ENCODE data around the gene PLEKHM1. TPM values are rescaled to one million over a fixed set of nuclear protein-coding genes. Genes with fewer than 3 reads are reported as not detected.

PLEKHM1 gene
- total RNA-seq, 4 donors from 2014 or later, result 60.4 to 124 (median 94.1) TPM

GRCh38 chr17:45435481-45435880 is 55.0 kb downstream of the PLEKHM1 start:
- H3K4me3 ChIP-seq, result no peak overlapping the region
- peaks cover 51% of the 10 kb centered on the region for H3K4me1 ChIP-seq
- no peak for DNase-seq (ENCODE audit: low spot score in 2 of 2)
- TF ChIP-seq EP300 (IDR thresholded peaks at IDR 0.05) (no peak), POLR2AphosphoS5 (IDR thresholded peaks at IDR 0.05) (no peak), CTCF (IDR thresholded peaks at IDR 0.05) (no peak), POLR2A (IDR thresholded peaks at IDR 0.05) (no peak)
- WGBS, result 74% methylated on average over 5 of the region's 5 CpGs
- no peaks in the 10 kb centered on the region for H3K27me3 ChIP-seq
- no peak overlapping the region for H3K27ac ChIP-seq
- H3K9me3 ChIP-seq, result no peaks in the 10 kb centered on the region
- peaks cover 40% of the 10 kb centered on the region for H3K36me3 ChIP-seq

GRCh38 chr17:45433159-45433535 is 57.4 kb downstream of the PLEKHM1 start:
- DNase-seq (ENCODE audit: low spot score in 2 of 2), result no peak
- Histone ChIP-seq H3K4me1 (peaks cover 57% of the 10 kb centered on the region), H3K27ac (peak overlapping the region; percentile 93), H3K36me3 (peaks cover 28% of the 10 kb centered on the region), H3K4me3 (peak overlapping the region; percentile 66), H3K27me3 (peaks cover 5% of the 10 kb centered on the region), H3K9me3 (no peaks in the 10 kb centered on the region)
- no peak for TF ChIP-seq POLR2AphosphoS5 (IDR thresholded peaks at IDR 0.05)
- TF ChIP-seq POLR2A (IDR thresholded peaks at IDR 0.05), result no peak
- no peak for TF ChIP-seq CTCF (IDR thresholded peaks at IDR 0.05)
- TF ChIP-seq EP300 (IDR thresholded peaks at IDR 0.05), result no peak
- WGBS, result 69% methylated on average over 2 of the region's 4 CpGs

- peaks cover 5% of the 10 kb centered on the region for H3K27me3 ChIP-seq
- TF ChIP-seq POLR2A (IDR thresholded peaks at IDR 0.05) (no peak), CTCF (IDR thresholded peaks at IDR 0.05) (no peak), POLR2AphosphoS5 (IDR thresholded peaks at IDR 0.05) (no peak), EP300 (IDR thresholded peaks at IDR 0.05) (no peak)
- peak in 1 of 2 donors; percentile 84 for DNase-seq (ENCODE audit: low spot score in 2 of 2)
- peaks cover 22% of the 10 kb centered on the region for H3K36me3 ChIP-seq
- no peaks in the 10 kb centered on the region for H3K9me3 ChIP-seq
- peak within 1 kb of the TSS; percentile 93 for H3K27ac ChIP-seq
- WGBS, result no CpG with 5 or more reads among the region's 66 CpGs
- H3K4me1 ChIP-seq, result peaks cover 63% of the 10 kb centered on the region
- H3K4me3 ChIP-seq, result peak within 1 kb of the TSS; percentile 66
Observed at GRCh38 chr17:45432405-45433158, 57.9 kb downstream of the PLEKHM1 start, which contains the start of gene ARHGAP27. TSS of gene ARHGAP27 (minus strand) at chr17:45432870. CDS start at chr17:45430279, 2,591 bp downstream.

- H3K9me3 ChIP-seq, result no peaks in the 10 kb centered on the region
- H3K4me3 ChIP-seq, result peak overlapping the region; percentile 66
- peak; percentile 89 to 93 for DNase-seq (ENCODE audit: low spot score in 2 of 2)
- WGBS, result under 1% methylated on average over 29 of the region's 64 CpGs
- H3K27me3 ChIP-seq, result peaks cover 5% of the 10 kb centered on the region
- H3K4me1 ChIP-seq, result peaks cover 68% of the 10 kb centered on the region
- no peak for TF ChIP-seq POLR2AphosphoS5 (IDR thresholded peaks at IDR 0.05)
- no peak for TF ChIP-seq EP300 (IDR thresholded peaks at IDR 0.05)
- no peak for TF ChIP-seq CTCF (IDR thresholded peaks at IDR 0.05)
- TF ChIP-seq POLR2A (IDR thresholded peaks at IDR 0.05), result no peak
- H3K27ac ChIP-seq, result peak overlapping the region; percentile 93
- H3K36me3 ChIP-seq, result peaks cover 14% of the 10 kb centered on the region
Observed at GRCh38 chr17:45431531-45432404, 58.8 kb downstream of the PLEKHM1 start.

All from suprapubic skin (tissue), 4 donors.